ENCODE results near the gene NDUFB11. TPM values are rescaled to one million over a fixed set of nuclear protein-coding genes. Genes with fewer than 3 reads are reported as not detected.

Gene NDUFB11
- total RNA-seq, 2 donors from 2014 or later: 72.3 to 94.4 TPM

- Mint-ChIP-seq H3K36me3 (ENCODE audit: low read depth) (no peaks in the 10 kb centered on the region), H3K27me3 (no peaks in the 10 kb centered on the region), H3K4me3 (no peak overlapping the region), H3K27ac (no peak overlapping the region), H3K4me1 (no peaks in the 10 kb centered on the region), H3K9me3 (no peaks in the 10 kb centered on the region)
- no peak for ATAC-seq (replicated peaks)
Measured at GRCh38 chrX:47097018-47097417, 47.5 kb downstream of the NDUFB11 start.

- no peak overlapping the region for H3K4me3 Mint-ChIP-seq
- H3K27me3 Mint-ChIP-seq: no peaks in the 10 kb centered on the region
- no peak overlapping the region for H3K27ac Mint-ChIP-seq
- H3K36me3 Mint-ChIP-seq (ENCODE audit: low read depth): no peaks in the 10 kb centered on the region
- no peaks in the 10 kb centered on the region for H3K9me3 Mint-ChIP-seq
- H3K4me1 Mint-ChIP-seq: no peaks in the 10 kb centered on the region
- ATAC-seq (replicated peaks): no peak
Measured at GRCh38 chrX:47093860-47094259, 50.6 kb downstream of the NDUFB11 start.

- Mint-ChIP-seq H3K27me3 (no peaks in the 10 kb centered on the region), H3K36me3 (ENCODE audit: low read depth) (no peaks in the 10 kb centered on the region), H3K4me3 (no peak overlapping the region), H3K4me1 (no peaks in the 10 kb centered on the region), H3K27ac (no peak overlapping the region), H3K9me3 (no peaks in the 10 kb centered on the region)
- ATAC-seq (replicated peaks): no peak
Measured at GRCh38 chrX:47093248-47093647, 51.3 kb downstream of the NDUFB11 start.

Other genes starting within 250 kb of the NDUFB11 start
- 1 to 10 TPM in 1 of 2 donors, under 1 TPM in 1; 0.54 to 1.3 TPM for gene JADE3, start 232.3 kb downstream of the NDUFB11 start, total RNA-seq
- not detected for gene RGN, start 66.3 kb downstream of the NDUFB11 start, total RNA-seq
- gene RBM10, start 519 bp upstream of the NDUFB11 start, total RNA-seq: 10 to 100 TPM; 54.3 to 57.9 TPM
- gene UBA1, start 49.1 kb upstream of the NDUFB11 start, total RNA-seq: 100 to 1,000 TPM; 227 to 255 TPM
- gene CDK16, start 74.0 kb upstream of the NDUFB11 start, total RNA-seq: 10 to 100 TPM; 58.3 to 71.5 TPM
- gene USP11, start 88.3 kb upstream of the NDUFB11 start, total RNA-seq: 10 to 100 TPM; 24.0 to 26.6 TPM
- gene ZNF157, start 225.9 kb upstream of the NDUFB11 start, total RNA-seq: 1 to 10 TPM in 1 of 2 donors, under 1 TPM in 1; 0.71 to 3.1 TPM